Spleen (tissue), 7 donors: ENCODE results near the gene COG6.

Experiments used
- POLR2A ChIP-seq, 3 donors: fragments of 450-650 bp; IDR thresholded peaks; one replicate each; pipeline ENCODE4 v1.5.1; 2017; ENCODE audit warnings: antibody characterized with exemption in 3 of 3, mild to moderate bottlenecking in 1 of 3
- POLR2AphosphoS5 ChIP-seq, 3 donors: sonication (generic); formaldehyde crosslinking; IDR thresholded peaks; one replicate each; pipeline ENCODE4 v1.5.1; 2017; ENCODE audit warnings: antibody characterized with exemption in 3 of 3
- TF ChIP-seq, protein P1 (sequence below), 11 experiments: fragments of 200-600 bp in 7 of 11; fragments of 450-650 bp in 4 of 11; sonication (generic) in 4 of 11; IDR thresholded peaks in 8 of 11; conservative IDR thresholded peaks in 3 of 11; 1 replicate in 7 of 11; 2 replicates in 4 of 11; pipeline versions ENCODE4 v1.4.0 to v1.8.0; 2016 to 2021; ENCODE audit warnings: antibody characterized with exemption in 11 of 11, inconsistent platforms in 4 of 11, mild to moderate bottlenecking in 1 of 11
- donor health status: DM: no; HTN: no; CAD: no; lungs with moderate emphysema.
- donor health status: DM: no; HTN: no; CAD: no.
- donor health status: DM: no; HTN: no; CAD: no.

DNA sequence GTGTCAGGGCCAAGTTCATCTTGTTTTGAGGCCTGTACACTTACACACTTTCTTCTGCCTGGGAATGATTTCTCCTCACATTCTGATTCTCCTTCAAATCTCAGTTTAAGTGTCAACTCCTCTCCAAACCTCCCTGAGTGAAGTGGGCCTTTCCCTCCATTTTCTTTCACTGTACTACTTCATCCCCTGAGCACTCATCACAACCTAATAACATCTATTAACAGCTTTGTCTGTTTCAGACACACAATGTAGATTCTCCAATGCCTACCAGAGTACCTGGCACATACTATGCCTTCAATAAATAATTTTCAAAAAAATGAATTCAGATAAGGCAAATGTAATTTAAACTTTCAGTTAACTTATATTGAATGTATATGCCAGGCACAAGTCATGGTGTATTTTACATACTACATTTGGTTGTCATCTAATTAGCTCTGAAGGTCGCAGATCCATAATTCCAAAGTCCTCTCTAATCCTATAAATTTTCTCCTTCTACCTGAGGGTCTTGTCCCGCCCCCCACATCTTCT is 357 bp upstream of the COG6 start:
- TF ChIP-seq, protein P1, sequence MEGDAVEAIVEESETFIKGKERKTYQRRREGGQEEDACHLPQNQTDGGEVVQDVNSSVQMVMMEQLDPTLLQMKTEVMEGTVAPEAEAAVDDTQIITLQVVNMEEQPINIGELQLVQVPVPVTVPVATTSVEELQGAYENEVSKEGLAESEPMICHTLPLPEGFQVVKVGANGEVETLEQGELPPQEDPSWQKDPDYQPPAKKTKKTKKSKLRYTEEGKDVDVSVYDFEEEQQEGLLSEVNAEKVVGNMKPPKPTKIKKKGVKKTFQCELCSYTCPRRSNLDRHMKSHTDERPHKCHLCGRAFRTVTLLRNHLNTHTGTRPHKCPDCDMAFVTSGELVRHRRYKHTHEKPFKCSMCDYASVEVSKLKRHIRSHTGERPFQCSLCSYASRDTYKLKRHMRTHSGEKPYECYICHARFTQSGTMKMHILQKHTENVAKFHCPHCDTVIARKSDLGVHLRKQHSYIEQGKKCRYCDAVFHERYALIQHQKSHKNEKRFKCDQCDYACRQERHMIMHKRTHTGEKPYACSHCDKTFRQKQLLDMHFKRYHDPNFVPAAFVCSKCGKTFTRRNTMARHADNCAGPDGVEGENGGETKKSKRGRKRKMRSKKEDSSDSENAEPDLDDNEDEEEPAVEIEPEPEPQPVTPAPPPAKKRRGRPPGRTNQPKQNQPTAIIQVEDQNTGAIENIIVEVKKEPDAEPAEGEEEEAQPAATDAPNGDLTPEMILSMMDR (IDR thresholded peaks at IDR 0.05 in 8 of 11, conservative IDR thresholded peaks at IDR 0.05 in 3 of 11) = no peak
- TF ChIP-seq POLR2AphosphoS5 (IDR thresholded peaks at IDR 0.05) (no peak), POLR2A (IDR thresholded peaks at IDR 0.05) (no peak)
